SK-N-SH treated with all-trans-retinoic acid at 6 μM for 48 hours (cell line): ENCODE data around the gene FYCO1.

ENCODE experiments used
- ATAC-seq: fragments of 200-7000 bp; cut with Tn5 transposase; 3 replicates; pipeline ENCODE4 v1.9.1; 2020; ENCODE audit warnings: mild to moderate bottlenecking, moderate library complexity
- ARNTL ChIP-seq: fragments of 450-650 bp; formaldehyde crosslinking; IDR thresholded peaks from 2 replicates; pipeline ENCODE4 v1.5.0; 2020; ENCODE audit warnings: low read depth, mild to moderate bottlenecking, moderate library complexity, borderline replicate concordance
- BACH2 ChIP-seq: fragments of 250-450 bp; sonication (Bioruptor Pico); IDR thresholded peaks from 2 replicates; pipeline ENCODE4 v1.9.0; 2021; ENCODE audit warnings: mild to moderate bottlenecking, borderline replicate concordance
- CREB5 ChIP-seq: fragments of 250-450 bp; sonication (Bioruptor Pico); IDR thresholded peaks from 2 replicates; pipeline ENCODE4 v1.5.1; 2020; ENCODE audit warnings: low read depth, mild to moderate bottlenecking, moderate library complexity
- CSDC2 ChIP-seq: fragments of 250-450 bp; sonication (Bioruptor Pico); IDR thresholded peaks from 2 replicates; pipeline ENCODE4 v1.5.0; 2020; ENCODE audit warnings: mild to moderate bottlenecking, moderate library complexity
- CSRNP3 ChIP-seq: fragments of 250-450 bp; sonication (Bioruptor Pico); IDR thresholded peaks from 2 replicates; pipeline ENCODE4 v1.5.1; 2021; ENCODE audit warnings: mild to moderate bottlenecking, moderate library complexity
- ESRRG ChIP-seq: fragments of 250-450 bp; sonication (Bioruptor Pico); IDR thresholded peaks from 2 replicates; pipeline ENCODE4 v1.6.1; 2021; ENCODE audit warnings: mild to moderate bottlenecking
- GLIS3 ChIP-seq: fragments of 250-450 bp; sonication (Bioruptor Pico); IDR thresholded peaks from 2 replicates; pipeline ENCODE4 v1.5.0; 2020; ENCODE audit warnings: mild to moderate bottlenecking, moderate library complexity
- OSR1 ChIP-seq: fragments of 250-450 bp; sonication (Bioruptor Pico); IDR thresholded peaks from 2 replicates; pipeline ENCODE4 v1.8.0; 2022; ENCODE audit warnings: moderate library complexity, mild to moderate bottlenecking, inconsistent platforms
- POU6F1 ChIP-seq: fragments of 250-450 bp; sonication (Bioruptor Pico); IDR thresholded peaks from 2 replicates; pipeline ENCODE4 v1.8.0; 2021; ENCODE audit warnings: low read depth, mild to moderate bottlenecking, moderate library complexity, borderline replicate concordance
- PPARA ChIP-seq: fragments of 250-450 bp; sonication (Bioruptor Pico); IDR thresholded peaks from 2 replicates; pipeline ENCODE4 v1.5.0; 2020; ENCODE audit warnings: mild to moderate bottlenecking, borderline replicate concordance
- RARB ChIP-seq: fragments of 250-450 bp; sonication (Bioruptor Pico); IDR thresholded peaks from 2 replicates; pipeline ENCODE4 v1.8.0; 2021; ENCODE audit warnings: mild to moderate bottlenecking, moderate library complexity
- SNAI2 ChIP-seq: fragments of 250-450 bp; sonication (Bioruptor Pico); IDR thresholded peaks from 2 replicates; pipeline ENCODE4 v1.5.0; 2020; ENCODE audit warnings: mild to moderate bottlenecking, moderate library complexity
- TCF4 ChIP-seq: fragments of 250-450 bp; sonication (Bioruptor Pico); IDR thresholded peaks from 2 replicates; pipeline ENCODE4 v1.8.0; 2021; ENCODE audit warnings: mild to moderate bottlenecking, moderate library complexity, borderline replicate concordance
- TOX ChIP-seq: fragments of 250-450 bp; sonication (Bioruptor Pico); IDR thresholded peaks from 2 replicates; pipeline ENCODE4 v1.8.0; 2021; ENCODE audit warnings: mild to moderate bottlenecking, moderate library complexity, borderline replicate concordance
- TSHZ2 ChIP-seq: fragments of 250-450 bp; sonication (Bioruptor Pico); IDR thresholded peaks from 2 replicates; pipeline ENCODE4 v1.5.0; 2020; ENCODE audit warnings: mild to moderate bottlenecking, moderate library complexity
- ZC3H10 ChIP-seq: fragments of 250-450 bp; sonication (Bioruptor Pico); IDR thresholded peaks from 2 replicates; pipeline ENCODE4 v1.5.1; 2021; ENCODE audit warnings: mild to moderate bottlenecking, moderate library complexity
- ZFP3 ChIP-seq: fragments of 250-450 bp; sonication (Bioruptor Pico); IDR thresholded peaks from 2 replicates; pipeline ENCODE4 v1.5.0; 2020; ENCODE audit warnings: mild to moderate bottlenecking, moderate library complexity
- ZFP30 ChIP-seq: fragments of 450-650 bp; formaldehyde crosslinking; IDR thresholded peaks from 2 replicates; pipeline ENCODE4 v1.5.0; 2022; ENCODE audit warnings: mild to moderate bottlenecking, moderate library complexity
- ZNF565 ChIP-seq: fragments of 450-650 bp; formaldehyde crosslinking; conservative IDR thresholded peaks from 2 replicates; pipeline ENCODE4 v1.5.0; 2020; ENCODE audit warnings: low read depth, mild to moderate bottlenecking, moderate library complexity
- ZNF70 ChIP-seq: fragments of 450-650 bp; formaldehyde crosslinking; IDR thresholded peaks from 2 replicates; pipeline ENCODE4 v1.5.0; 2020; ENCODE audit warnings: mild to moderate bottlenecking, moderate library complexity
- ZNF8 ChIP-seq: fragments of 450-650 bp; formaldehyde crosslinking; IDR thresholded peaks from 2 replicates; pipeline ENCODE4 v1.5.0; 2020; ENCODE audit warnings: mild to moderate bottlenecking, moderate library complexity

FYCO1 gene

GRCh38 chr3:45950686-45951600 lies 44.7 kb downstream of the FYCO1 start:
- ATAC-seq, result no peak
- no peak for TF ChIP-seq RARB (CRISPR knock-in tag)
- TF ChIP-seq TCF4 (CRISPR knock-in tag), result no peak
- no peak for TF ChIP-seq CSRNP3 (CRISPR knock-in tag)
- no peak for TF ChIP-seq ESRRG
- no peak for TF ChIP-seq CREB5 (CRISPR knock-in tag)
- no peak for TF ChIP-seq ZNF8 (CRISPR knock-in tag)
- no peak for TF ChIP-seq GLIS3 (CRISPR knock-in tag)
- no peak for TF ChIP-seq ZFP3 (CRISPR knock-in tag)
- no peak for TF ChIP-seq ZC3H10 (CRISPR knock-in tag)
- no peak for TF ChIP-seq ZNF70 (CRISPR knock-in tag)
- no peak for TF ChIP-seq ZNF565 (CRISPR knock-in tag)
- TF ChIP-seq PPARA (CRISPR knock-in tag), result no peak
- TF ChIP-seq BACH2 (CRISPR knock-in tag), result no peak
- TF ChIP-seq SNAI2 (CRISPR knock-in tag), result no peak

GRCh38 chr3:45950131-45950530 lies 45.5 kb downstream of the FYCO1 start:
- no peak for TF ChIP-seq TSHZ2
- no peak for TF ChIP-seq TOX (CRISPR knock-in tag)
- no peak for TF ChIP-seq ZNF8 (CRISPR knock-in tag)
- TF ChIP-seq ZNF70 (CRISPR knock-in tag), result no peak
- no peak for TF ChIP-seq SNAI2 (CRISPR knock-in tag)
- TF ChIP-seq ZFP30, result no peak
- TF ChIP-seq PPARA (CRISPR knock-in tag), result no peak
- no peak for TF ChIP-seq BACH2 (CRISPR knock-in tag)
- TF ChIP-seq TCF4 (CRISPR knock-in tag), result no peak
- TF ChIP-seq ESRRG, result no peak
- ATAC-seq, result no peak

- no peak for ATAC-seq
- TF ChIP-seq ARNTL (CRISPR knock-in tag), result no peak
- no peak for TF ChIP-seq TOX (CRISPR knock-in tag)
- TF ChIP-seq ZC3H10 (CRISPR knock-in tag), result no peak
- no peak for TF ChIP-seq ZNF70 (CRISPR knock-in tag)
- no peak for TF ChIP-seq POU6F1 (CRISPR knock-in tag)
- TF ChIP-seq ZFP3 (CRISPR knock-in tag), result no peak
- TF ChIP-seq, all 23 proteins: peak for 0
Measured at GRCh38 chr3:45949432-45949831, 46.2 kb downstream of the FYCO1 start.

- ATAC-seq, result no peak
- TF ChIP-seq ESRRG (no peak), ZFP30 (no peak), CREB5 (CRISPR knock-in tag) (no peak), CSDC2 (CRISPR knock-in tag) (no peak), GLIS3 (CRISPR knock-in tag) (no peak), OSR1 (CRISPR knock-in tag) (no peak), TOX (CRISPR knock-in tag) (no peak), CSRNP3 (CRISPR knock-in tag) (no peak), PPARA (CRISPR knock-in tag) (no peak), ZFP3 (CRISPR knock-in tag) (no peak), TCF4 (CRISPR knock-in tag) (no peak), POU6F1 (CRISPR knock-in tag) (no peak), ZNF565 (CRISPR knock-in tag) (no peak)
Measured at GRCh38 chr3:45948881-45949280, 46.7 kb downstream of the FYCO1 start.
